Chondrocyte (in vitro differentiated cells): Measurements from ENCODE around the gene OR6B1. TPM values are rescaled to one million over a fixed set of nuclear protein-coding genes. Genes with fewer than 3 reads are reported as not detected.
A peak's percentile ranks its signal among the peaks of the same experiment; 100 is the strongest.

Experiments
- DNase-seq: peaks from one replicate; pipeline ENCODE4 v3.0.0; 2021; ENCODE audit warnings: mixed read lengths, low spot score
- H3K27ac Mint-ChIP-seq: one replicate; pipeline ENCODE4 v1.8.0; 2021; ENCODE audit warnings: mild to moderate bottlenecking, moderate library complexity, mixed read lengths; ENCODE audit not compliant: unreplicated experiment
- H3K27me3 Mint-ChIP-seq: 2 replicates; pipeline ENCODE4 v1.8.0; 2021; ENCODE audit warnings: low read depth, mixed read lengths
- H3K36me3 Mint-ChIP-seq: 2 replicates; pipeline ENCODE4 v1.8.0; 2021; ENCODE audit warnings: low read depth, mixed read lengths
- H3K4me1 Mint-ChIP-seq: 2 replicates; pipeline ENCODE4 v1.8.0; 2021; ENCODE audit warnings: low read depth, mild to moderate bottlenecking, mixed read lengths
- H3K4me3 Mint-ChIP-seq: one replicate; pipeline ENCODE4 v1.8.0; 2021; ENCODE audit warnings: mild to moderate bottlenecking, moderate library complexity, mixed read lengths; ENCODE audit not compliant: unreplicated experiment
- H3K9me3 Mint-ChIP-seq: 2 replicates; pipeline ENCODE4 v1.8.0; 2021; ENCODE audit warnings: low read depth, mixed read lengths
- total RNA-seq: library from RNA; stranded (reverse); gene quantifications from 3 replicates; pipeline ENCODE4 v1.2.1, GENCODE V29; 2021
- TF ChIP-seq, protein P1 (sequence below): fragments of 200-600 bp; sonication (generic); IDR thresholded peaks from 2 replicates; pipeline ENCODE4 v1.5.0; 2021; ENCODE audit warnings: antibody characterized with exemption, mild to moderate bottlenecking, moderate library complexity

The OR6B1 gene
- total RNA-seq, 1 donor from 2014 or later, result not detected

DNA sequence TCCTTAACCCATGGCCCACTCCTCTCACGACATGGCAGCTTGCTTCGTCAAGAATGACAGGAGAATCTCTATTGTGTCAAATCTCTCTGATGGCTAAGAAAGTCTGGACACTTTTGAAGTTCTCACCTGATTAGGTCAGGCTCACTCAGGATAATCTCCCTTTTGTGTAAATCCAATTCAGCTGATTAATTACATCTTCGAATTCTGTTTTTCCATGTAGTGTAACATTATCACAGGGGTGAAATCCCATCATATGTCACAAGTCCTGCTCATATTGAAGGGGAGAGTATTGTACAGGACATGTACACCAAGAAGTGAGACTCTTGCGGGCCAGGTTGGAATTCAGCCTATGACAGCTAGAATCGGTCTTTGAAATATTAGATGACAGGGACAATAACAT, 16.2 kb upstream of the OR6B1 start:
- TF ChIP-seq, protein P1, sequence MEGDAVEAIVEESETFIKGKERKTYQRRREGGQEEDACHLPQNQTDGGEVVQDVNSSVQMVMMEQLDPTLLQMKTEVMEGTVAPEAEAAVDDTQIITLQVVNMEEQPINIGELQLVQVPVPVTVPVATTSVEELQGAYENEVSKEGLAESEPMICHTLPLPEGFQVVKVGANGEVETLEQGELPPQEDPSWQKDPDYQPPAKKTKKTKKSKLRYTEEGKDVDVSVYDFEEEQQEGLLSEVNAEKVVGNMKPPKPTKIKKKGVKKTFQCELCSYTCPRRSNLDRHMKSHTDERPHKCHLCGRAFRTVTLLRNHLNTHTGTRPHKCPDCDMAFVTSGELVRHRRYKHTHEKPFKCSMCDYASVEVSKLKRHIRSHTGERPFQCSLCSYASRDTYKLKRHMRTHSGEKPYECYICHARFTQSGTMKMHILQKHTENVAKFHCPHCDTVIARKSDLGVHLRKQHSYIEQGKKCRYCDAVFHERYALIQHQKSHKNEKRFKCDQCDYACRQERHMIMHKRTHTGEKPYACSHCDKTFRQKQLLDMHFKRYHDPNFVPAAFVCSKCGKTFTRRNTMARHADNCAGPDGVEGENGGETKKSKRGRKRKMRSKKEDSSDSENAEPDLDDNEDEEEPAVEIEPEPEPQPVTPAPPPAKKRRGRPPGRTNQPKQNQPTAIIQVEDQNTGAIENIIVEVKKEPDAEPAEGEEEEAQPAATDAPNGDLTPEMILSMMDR, result no peak
- Mint-ChIP-seq H3K27ac (no peak overlapping the region), H3K9me3 (peaks cover 2% of the 10 kb centered on the region), H3K36me3 (no peaks in the 10 kb centered on the region), H3K4me1 (peaks cover 42% of the 10 kb centered on the region), H3K27me3 (no peaks in the 10 kb centered on the region), H3K4me3 (no peak overlapping the region)
- no peak for DNase-seq

DNA sequence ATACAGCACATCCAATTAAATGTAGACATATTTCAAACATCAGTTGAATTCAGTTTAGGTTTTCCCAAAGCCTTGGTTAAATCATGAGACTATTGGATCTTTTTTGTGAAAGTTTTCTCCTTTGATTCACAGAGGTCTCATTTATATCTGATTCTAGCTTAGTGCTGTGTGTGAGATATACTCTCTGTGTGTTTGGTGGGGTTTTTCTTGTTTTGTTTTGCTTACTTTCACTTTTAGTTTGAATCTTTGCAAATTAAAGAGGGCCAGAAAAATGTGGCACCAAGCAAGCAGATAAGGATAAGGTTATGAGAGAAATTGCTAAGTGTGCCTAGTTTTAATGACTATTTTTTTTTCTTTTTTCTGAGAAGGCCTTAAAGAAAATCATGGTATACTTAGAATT, 12.6 kb upstream of the OR6B1 start:
- H3K4me3 Mint-ChIP-seq, result no peak overlapping the region
- peaks cover 35% of the 10 kb centered on the region for H3K4me1 Mint-ChIP-seq
- TF ChIP-seq, protein P1, result no peak
- H3K36me3 Mint-ChIP-seq, result no peaks in the 10 kb centered on the region
- H3K27me3 Mint-ChIP-seq, result no peaks in the 10 kb centered on the region
- no peak for DNase-seq
- no peak overlapping the region for H3K27ac Mint-ChIP-seq
- H3K9me3 Mint-ChIP-seq, result peaks cover 7% of the 10 kb centered on the region

DNA sequence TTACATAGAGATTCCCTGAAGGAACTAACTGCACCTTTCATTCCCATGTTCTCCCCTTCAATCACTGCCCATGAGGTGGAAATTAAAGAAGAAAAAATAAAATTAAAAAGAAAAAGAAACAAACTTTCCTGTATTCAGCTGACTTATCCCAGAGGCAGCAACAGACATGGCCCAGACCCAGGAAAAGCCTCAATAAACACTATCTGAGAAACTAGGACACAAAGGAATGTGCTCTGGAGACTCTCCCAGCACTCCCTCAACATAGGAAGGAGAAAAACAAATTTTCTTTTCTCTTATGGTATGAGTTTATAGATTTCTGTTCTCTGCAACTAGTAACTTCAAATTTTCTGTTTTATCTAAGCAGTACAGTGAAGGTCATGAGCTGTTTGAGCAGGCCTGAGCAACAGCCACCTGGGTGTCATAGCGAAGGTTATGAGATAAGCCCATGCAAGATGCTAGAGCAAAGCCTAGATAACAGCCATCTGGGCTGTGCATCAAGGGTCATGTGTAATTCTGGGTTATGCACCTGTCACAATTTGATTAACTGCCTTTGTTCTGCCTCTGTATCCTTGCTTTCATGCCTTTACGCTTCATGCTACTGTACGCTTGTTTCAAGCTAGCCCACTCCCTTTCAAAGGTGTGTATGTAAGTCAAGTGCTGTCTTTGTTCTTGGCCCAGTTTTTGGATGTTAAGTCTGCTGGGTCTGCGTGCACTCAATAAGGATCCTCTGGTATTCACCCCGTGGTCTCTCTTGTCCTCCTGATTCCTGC, 11.0 kb upstream of the OR6B1 start:
- TF ChIP-seq, protein P1, result no peak
- peaks cover 39% of the 10 kb centered on the region for H3K4me1 Mint-ChIP-seq
- H3K27ac Mint-ChIP-seq, result peak overlapping the region; percentile 86
- H3K27me3 Mint-ChIP-seq, result no peaks in the 10 kb centered on the region
- no peak overlapping the region for H3K4me3 Mint-ChIP-seq
- no peak for DNase-seq
- no peaks in the 10 kb centered on the region for H3K36me3 Mint-ChIP-seq
- H3K9me3 Mint-ChIP-seq, result peaks cover 7% of the 10 kb centered on the region

DNA sequence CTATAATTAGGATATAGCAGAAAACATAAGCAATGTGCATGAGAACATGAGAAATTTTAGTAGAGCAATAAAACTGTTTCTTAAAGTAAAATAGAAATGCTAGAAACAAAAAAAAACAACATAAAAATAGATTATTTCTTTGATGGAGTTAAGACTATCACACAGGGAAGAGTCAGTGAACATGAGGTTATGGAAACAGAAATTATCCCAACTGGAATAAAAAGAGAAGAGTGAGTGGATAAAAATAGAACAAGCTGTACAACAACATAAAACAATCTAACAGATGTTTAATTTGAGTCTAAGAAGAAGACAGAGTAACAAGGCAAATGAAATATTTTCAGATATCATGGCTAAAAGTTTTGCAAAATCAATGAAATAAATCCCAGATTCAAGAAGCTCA, 7.5 kb upstream of the OR6B1 start:
- Mint-ChIP-seq H3K4me1 (peaks cover 35% of the 10 kb centered on the region), H3K36me3 (no peaks in the 10 kb centered on the region), H3K9me3 (peaks cover 7% of the 10 kb centered on the region), H3K4me3 (no peak overlapping the region), H3K27ac (no peak overlapping the region), H3K27me3 (no peaks in the 10 kb centered on the region)
- DNase-seq, result no peak
- TF ChIP-seq, protein P1, result no peak

DNA sequence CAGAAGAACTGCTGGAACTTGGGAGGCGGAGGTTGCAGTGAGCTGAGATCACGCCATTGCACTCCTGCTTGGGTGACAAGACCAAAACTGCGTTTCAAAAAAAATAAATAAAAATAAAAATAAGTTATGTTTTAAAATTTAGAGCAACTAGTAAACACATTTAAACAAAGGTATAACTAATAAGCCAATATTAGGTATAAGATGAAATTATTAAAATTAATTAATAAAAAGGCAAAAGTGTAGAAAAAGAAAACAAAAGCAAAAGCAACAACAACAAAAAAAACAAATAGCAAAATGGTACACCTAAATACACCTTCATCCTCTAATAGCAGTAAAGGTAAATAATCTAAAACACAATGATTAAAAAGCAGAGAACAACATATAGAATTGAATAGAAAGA, 6.2 kb upstream of the OR6B1 start:
- Mint-ChIP-seq H3K36me3 (no peaks in the 10 kb centered on the region), H3K27me3 (no peaks in the 10 kb centered on the region), H3K27ac (no peak overlapping the region), H3K9me3 (peaks cover 7% of the 10 kb centered on the region), H3K4me1 (peaks cover 22% of the 10 kb centered on the region), H3K4me3 (no peak overlapping the region)
- TF ChIP-seq, protein P1, result no peak
- no peak for DNase-seq
